Measurements from ENCODE around the gene RASGRP2.

The RASGRP2 gene

GRCh38 chr11:64692764-64693331, 51.1 kb downstream of the RASGRP2 start:
- no peak for DNase-seq

DNA sequence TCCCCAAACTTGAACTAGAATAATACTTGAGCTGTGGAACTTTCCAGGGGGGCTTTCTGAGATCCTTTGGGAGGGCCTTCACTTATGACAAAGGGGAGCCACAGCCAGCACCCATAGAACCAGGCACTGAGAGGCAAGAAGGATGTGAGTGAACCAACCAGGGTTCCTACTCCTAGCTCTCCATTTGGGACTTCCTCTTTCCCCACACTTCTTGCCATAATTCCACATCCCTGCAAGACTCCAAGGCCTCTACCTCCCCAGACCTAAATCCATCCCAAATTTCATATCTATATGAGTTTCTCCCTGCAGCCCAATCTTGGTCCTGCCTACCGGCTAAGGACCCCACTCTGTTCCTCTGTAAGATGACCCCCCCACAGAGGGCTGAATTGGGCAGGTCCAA, 52.4 kb downstream of the RASGRP2 start:
- no peak for DNase-seq

DNA sequence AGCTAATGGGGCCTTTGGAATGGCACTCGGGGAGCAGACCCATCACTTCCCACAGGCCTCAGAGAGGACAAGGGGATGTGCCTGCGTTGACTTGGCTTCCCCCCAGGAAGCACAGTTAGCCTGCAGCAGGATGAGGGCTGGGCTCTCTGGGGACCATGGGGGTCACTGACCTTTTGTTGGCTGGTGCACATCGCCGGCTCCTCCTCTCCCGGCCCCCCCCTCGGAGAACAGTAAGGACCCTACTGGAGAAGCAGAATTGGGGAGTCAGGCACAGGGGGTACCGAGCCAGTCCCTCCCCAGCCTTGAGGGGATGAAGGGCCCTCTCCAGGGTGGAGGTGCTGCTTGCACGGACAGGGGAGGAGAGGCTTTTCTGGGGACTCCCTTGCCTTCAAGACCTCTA, 53.7 kb downstream of the RASGRP2 start:
- DNase-seq = no peak

DNA sequence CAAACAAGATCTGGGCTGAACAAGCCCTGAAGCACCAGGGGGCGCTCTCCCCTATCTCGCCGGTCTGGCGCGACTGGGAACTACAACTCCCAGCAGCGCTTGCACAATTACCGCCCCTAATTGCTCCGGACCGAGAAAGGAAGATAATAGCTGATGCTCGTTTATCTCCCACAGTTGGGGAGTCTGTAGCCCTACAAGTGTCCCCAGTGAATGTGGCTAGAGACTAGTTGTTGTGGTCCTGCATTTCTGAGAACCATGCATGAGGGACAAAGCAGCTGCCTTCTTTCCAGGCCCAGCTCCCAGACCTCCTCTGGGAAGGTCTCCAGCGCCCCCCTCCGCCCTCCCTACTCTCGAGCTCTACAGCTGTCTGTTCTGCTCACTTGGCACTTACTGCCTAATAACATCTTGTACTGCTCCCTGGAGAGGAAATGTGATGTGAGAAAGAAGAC, 55.4 kb downstream of the RASGRP2 start:
- DNase-seq = peak; percentile 90

GRCh38 chr11:64687643-64688533, 56.1 kb downstream of the RASGRP2 start:
- DNase-seq = no peak

GRCh38 chr11:64687204-64687603, 56.7 kb downstream of the RASGRP2 start:
- no peak for DNase-seq

GRCh38 chr11:64686466-64687170, 57.3 kb downstream of the RASGRP2 start:
- DNase-seq = peak; percentile 23

- no peak for DNase-seq
These were observed 58.4 kb downstream of the RASGRP2 start for GRCh38 chr11:64685536-64685935.

DNA sequence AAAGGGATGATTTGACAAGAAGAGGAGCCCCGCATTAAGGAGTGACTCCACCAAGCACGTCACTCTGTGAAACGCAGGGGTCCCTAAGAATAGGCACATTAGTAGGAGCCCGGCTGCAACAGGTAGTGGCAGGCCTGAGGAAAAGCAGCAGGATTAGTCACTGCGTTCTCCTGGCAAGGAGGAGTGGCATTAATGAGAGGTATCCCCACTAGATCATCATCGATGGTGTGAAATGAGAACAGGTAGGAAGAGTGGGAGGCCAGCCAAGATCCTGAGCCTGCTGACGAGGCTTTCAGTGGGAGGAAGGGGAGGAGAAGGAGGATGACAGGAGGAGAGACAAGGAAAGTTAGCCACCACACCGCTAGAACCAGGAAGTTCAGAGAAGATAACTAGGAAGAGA, 59.6 kb downstream of the RASGRP2 start:
- DNase-seq = no peak

- DNase-seq = no peak
These were observed 62.8 kb downstream of the RASGRP2 start for GRCh38 chr11:64681171-64681570.

GRCh38 chr11:64679846-64680245, 64.1 kb downstream of the RASGRP2 start:
- no peak for DNase-seq

- DNase-seq = no peak
These were observed 66.4 kb downstream of the RASGRP2 start for GRCh38 chr11:64677441-64678023.

Measured in activated CD4-positive, alpha-beta T cell treated with anti-CD3 and anti-CD28 coated beads, Interleukin-10, Interleukin-2, amounts not matched to agents 100 ng/mL and 50 ng/mL, durations not matched to agents 16 hours and 8 hours (primary cell).